GM23248 (cell line): ENCODE results near the gene TWF2.

ENCODE experiments used
- EZH2 ChIP-seq: fragments of 200-600 bp; sonication (generic); IDR thresholded peaks from 2 replicates; pipeline ENCODE4 v1.6.1; 2018; ENCODE audit warnings: antibody characterized with exemption, mild to moderate bottlenecking; ENCODE audit not compliant: insufficient read depth, poor library complexity, severe bottlenecking
- EZH2phosphoT487 ChIP-seq: fragments of 200-600 bp; sonication (generic); IDR thresholded peaks from 2 replicates; pipeline ENCODE4 v1.6.1; 2018; ENCODE audit warnings: antibody characterized with exemption, moderate library complexity, mild to moderate bottlenecking, low read depth; ENCODE audit not compliant: insufficient read depth

GRCh38 chr3:52194485-52195290, 44.3 kb downstream of the TWF2 start:
- TF ChIP-seq EZH2phosphoT487 (no peak), EZH2 (no peak)
